ENCODE results near the gene KRT5.

DNA sequence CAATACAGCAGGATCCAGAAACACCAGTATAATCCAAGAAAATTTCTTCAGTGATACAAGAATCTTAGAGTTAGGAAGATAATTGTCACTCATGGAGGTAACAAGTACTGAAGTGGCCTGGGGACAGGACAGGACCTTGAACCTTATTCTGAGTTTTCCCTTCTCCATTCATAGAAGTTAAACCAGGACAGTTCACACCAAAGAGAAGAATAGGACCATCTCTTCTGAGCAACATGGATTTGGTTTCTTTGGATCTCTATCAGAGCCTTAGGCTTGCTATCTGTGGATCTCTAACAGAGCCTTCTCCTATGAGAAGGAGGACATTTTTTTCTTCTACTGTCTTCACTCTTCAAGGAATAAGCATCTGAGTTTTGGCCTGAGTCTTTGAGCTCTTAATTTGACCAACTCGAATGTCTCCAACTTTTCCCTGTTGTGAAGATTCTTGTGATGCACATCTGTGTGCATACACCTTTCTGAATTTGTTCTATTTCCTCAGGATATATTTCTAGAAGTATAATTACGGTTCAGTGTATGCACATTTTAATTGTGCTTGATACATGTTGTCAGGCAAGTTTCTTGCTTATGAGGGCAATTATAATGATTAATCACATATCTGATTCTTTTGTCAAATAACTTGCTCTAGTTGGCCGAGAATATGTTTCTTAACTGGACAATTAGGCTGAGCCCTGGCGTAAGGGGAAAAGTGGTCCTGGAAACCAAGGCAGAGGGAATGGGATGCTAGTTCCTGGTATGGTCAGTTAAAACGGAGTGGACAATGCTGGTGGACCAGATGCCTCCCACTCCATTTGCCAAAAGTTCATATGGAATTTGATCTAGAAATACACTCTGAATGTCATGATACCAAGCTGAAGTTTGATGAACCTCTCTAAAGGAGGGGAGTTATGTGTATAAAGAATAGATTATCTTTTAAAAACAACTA lies 33.8 kb downstream of the KRT5 start:
- TF ChIP-seq, protein P1, sequence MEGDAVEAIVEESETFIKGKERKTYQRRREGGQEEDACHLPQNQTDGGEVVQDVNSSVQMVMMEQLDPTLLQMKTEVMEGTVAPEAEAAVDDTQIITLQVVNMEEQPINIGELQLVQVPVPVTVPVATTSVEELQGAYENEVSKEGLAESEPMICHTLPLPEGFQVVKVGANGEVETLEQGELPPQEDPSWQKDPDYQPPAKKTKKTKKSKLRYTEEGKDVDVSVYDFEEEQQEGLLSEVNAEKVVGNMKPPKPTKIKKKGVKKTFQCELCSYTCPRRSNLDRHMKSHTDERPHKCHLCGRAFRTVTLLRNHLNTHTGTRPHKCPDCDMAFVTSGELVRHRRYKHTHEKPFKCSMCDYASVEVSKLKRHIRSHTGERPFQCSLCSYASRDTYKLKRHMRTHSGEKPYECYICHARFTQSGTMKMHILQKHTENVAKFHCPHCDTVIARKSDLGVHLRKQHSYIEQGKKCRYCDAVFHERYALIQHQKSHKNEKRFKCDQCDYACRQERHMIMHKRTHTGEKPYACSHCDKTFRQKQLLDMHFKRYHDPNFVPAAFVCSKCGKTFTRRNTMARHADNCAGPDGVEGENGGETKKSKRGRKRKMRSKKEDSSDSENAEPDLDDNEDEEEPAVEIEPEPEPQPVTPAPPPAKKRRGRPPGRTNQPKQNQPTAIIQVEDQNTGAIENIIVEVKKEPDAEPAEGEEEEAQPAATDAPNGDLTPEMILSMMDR (IDR thresholded peaks at IDR 0.05) = no peak
- no peak for TF ChIP-seq POLR2A (IDR thresholded peaks at IDR 0.05)
